HG03139 (cell line): Measurements from ENCODE around the gene SLC52A1.
"Not testable (repeated sequence)": the region's sequence is repeated elsewhere in the genome, so short reads cannot be mapped to it uniquely, and the experiment has no call there.

Source experiments
- ATAC-seq: cut with Tn5 transposase; IDR thresholded peaks from one replicate; pipeline ENCODE4 v1.9.1; 2021; ENCODE audit not compliant: unreplicated experiment

The SLC52A1 gene

DNA sequence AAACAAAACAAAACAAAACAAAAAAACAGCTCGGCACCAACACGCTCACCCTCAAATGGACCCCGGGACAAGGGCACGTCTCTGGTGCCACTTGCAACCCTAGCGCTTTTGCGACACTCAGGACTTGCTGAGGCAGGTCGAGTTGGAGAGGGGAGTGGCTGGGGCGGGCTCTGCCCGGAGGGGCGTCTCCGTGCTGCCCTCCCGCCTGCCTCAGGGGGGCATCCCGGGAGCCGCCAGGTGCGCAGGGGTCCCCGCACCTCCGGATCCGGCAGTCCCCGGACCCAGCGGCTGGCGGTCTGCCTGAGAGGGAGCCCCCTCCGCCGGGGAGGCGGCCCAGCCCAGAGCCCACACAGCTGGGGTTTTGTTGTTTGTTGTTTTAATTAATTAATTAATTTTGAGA, at the start of gene SLC52A1:
SLC52A1 (minus strand) TSS at position 112 of the 400 bp plus-strand sequence. CDS start 820 bp downstream, outside the sequence.
- no peak for ATAC-seq

DNA sequence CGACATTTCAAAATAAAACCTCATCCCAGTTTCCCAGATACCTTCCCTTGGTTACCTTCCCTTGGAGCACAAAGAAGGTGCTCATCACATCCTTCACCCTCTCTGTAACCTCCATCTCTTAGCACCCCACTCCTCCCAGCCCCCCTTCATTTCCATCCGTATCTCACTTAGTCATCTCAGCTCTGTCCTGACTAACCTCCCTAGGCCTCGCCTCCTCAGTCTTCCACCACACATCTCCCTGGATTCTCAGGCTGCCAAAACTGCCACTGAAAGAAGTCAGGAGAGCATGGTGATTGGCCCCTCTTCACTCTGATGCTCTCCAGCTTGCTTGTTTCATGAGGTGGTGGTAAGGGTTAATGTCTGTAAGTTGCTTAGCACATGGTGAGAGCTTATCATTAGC, 45.4 kb upstream of the SLC52A1 start:
- no peak for ATAC-seq

DNA sequence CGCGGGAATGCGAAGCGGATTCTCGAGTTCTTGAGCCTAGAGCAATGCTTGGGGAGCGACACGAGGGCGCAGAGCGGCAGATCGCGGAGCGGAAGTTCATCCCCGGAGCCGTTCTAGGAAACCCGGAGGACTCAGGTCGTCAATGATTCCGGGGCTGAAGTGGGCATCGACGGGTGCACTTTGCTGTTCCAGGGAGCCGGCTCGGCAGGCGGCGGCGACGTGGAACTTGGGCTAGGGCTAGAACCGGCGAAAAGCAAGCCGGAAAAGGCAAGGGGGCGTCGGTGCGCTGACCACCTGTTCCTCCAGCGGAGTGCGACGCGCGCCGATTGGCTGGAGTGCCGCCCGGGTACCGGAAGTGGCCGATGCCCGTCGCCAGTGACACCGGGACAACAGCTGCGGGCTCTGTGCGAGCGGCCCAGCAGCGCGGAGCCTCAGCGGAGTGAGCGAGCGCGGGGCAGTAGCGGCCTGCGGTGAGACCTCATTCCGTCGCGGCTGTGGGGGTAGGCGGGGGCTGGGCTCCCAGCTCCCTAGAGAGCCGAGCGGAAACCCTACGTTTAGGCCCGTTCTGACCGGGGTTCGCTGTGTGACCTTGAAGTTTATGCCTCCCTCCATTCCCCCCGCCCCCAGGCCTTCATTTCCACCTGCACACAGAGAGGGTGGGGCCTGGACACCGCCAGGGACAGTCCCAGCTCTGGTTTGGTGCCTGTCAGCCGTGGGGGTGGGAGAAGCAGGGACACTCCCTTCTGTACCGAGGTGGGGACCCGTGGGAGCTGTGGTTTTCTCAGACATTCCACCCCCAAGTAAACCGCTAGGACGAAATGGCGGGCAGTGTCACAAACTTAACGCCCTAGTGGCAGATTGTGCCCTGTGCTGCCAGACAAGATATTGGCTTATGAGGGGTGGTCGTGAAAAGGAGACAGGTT, 43.1 kb upstream of the SLC52A1 start, which contains the start of gene ZFP3:
ZFP3 (plus strand) TSS at position 362 of the 923 bp plus-strand sequence. CDS start 13,038 bp downstream, outside the sequence.
- ATAC-seq: peak; percentile 81

DNA sequence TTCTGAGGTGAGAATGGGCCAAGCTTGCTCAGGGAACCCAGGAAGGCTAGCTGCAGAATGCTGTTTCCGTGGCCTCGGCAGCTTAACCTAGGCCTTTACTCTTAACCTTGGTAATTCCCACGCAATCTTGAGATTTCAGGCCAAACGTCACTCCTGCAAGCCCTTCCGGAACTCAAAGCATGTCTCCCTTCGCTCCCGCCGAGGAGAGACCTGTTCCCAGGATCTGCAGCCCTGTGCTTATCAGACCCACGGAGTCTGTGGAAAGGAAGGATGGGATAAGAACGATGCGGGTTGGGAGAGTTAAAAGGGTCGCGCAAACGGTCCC, 42.5 kb upstream of the SLC52A1 start:
- ATAC-seq: no peak

DNA sequence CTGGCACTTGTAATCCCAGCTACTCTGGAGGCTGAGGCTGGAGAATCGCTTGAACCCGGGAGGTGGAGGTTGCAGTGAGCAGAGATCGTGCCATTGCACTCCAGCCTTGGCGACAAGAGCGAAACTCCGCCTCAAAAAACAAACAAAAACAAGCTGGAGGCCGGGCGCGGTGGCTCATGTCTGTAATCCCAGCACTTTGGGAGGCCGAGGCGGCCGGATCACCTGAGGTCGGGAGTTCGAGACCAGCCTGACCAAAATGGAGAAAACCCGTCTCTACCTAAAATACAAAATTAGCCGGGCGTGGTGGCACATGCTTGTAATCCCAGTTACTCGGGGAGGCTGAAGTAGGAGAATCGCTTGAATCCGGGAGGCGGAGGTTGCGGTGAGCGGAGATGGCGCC, 42.0 kb upstream of the SLC52A1 start:
- ATAC-seq: not testable (repeated sequence)

DNA sequence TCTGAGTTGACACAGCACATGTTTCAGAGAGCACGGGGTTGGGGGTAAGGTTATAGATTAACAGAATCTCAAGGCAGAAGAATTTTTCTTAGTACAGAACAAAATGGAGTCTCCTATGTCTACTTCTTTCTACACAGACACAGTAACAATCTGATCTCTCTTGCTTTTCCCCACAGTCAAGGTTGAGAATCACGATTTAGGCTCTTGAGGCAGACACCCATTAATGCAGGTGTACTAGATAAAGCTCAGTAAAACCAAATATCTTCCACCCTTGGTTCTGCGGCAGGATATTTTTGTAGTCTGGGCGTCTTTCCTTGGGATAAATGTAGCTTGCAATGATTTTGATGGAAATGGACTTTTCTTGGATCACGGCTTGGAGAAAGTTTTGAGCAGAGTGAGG, 40.2 kb upstream of the SLC52A1 start:
- ATAC-seq: not testable (repeated sequence)

DNA sequence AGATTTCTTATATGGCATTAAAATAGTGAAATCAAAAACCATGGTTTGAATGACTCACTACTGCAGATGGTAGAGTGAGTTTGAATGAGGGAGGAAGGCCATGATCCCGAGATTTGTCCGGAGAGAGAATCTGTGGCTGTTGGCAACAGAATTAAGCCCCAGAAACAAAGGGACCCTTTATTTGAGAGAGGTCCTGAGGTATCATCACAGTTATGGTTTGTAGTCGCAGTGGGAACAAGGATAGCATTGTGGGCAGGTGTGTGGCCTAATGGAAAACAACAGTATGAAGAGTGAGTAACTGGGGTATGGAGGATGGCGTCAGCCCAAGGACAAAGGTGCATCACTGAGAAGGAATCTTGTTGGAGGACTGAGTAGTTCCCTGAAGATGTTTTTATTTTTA, 34.5 kb upstream of the SLC52A1 start:
- ATAC-seq: no peak

DNA sequence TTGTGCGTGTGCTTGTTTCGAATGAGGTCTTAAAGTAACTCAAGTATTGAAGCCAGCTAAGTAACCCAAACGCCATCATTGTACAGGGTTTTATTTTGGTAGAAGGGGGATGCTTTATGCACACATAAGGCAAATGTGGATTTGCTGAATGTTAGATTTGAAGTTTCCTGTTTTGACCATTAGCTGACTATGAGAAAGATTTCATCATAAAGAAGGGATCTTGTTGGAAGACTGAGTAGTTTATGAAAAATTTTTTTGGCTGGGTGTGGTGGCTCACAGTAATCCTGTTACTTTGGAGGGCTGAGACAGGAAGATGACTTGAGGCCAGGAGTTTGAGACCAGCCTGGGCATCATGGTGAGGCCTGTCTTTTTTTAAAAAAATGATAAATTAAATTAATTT, 33.0 kb upstream of the SLC52A1 start:
- ATAC-seq: no peak

DNA sequence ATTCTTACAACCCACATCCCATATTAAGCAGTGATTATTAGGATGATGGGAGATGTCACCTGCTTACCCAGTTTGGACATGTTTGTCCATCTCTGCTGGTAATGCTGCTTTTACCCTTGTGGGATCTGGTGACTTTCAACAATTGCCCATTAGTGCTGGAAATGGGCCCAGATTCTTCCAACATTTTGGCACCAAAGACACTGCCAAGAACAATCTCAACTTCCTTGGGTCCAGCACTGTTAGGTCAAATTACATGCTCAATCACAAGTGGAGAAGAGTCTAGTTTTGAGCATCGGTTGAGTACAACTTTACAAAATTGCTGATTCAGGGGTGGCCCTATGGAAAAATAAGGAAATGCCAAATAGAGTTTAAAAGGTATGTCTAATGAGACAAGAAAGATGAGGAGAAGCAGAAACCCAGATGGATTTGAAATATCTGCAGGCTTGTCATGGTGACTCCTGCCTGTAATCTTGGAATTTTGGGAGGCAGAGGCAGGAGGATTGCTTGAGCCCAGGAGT, 30.1 kb upstream of the SLC52A1 start:
- no peak for ATAC-seq

DNA sequence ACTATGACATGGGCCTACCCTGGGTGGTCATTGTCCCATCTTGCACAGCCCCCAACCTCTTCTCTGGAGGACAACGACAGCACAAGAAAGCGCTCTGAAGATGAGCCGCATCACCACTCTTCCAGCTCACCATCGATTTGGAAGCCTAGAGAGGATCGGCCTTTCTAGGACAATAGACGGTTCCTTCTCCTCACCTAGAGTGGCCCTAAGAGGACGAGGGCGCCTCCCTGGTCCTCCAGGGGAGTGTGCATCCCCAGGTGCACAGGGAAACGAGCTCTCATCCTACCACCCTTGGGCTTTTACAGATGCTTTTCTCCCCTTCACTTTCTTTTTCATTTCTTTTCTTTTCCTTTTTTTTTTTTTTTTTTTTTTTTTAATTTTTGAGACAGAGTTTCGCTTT, 20.3 kb upstream of the SLC52A1 start:
- no peak for ATAC-seq

DNA sequence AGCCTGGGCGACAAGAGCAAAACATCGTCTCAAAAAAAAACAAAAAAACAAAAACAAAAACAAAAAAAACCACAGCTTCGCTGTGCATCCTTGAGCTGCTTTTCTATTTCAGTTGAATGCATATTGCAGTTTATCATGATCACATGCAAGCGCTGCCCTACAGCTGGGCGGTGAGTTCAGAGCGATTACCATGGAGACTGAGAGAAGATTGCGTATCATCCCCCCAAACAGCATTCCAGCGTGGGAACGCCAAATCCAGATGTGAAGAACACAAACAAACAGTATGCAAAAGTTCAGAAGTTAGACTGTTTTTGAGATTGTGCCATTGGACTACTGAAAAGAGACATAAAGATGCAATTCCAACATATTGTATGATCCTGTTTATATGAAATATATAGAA, 15.1 kb upstream of the SLC52A1 start:
- no peak for ATAC-seq

DNA sequence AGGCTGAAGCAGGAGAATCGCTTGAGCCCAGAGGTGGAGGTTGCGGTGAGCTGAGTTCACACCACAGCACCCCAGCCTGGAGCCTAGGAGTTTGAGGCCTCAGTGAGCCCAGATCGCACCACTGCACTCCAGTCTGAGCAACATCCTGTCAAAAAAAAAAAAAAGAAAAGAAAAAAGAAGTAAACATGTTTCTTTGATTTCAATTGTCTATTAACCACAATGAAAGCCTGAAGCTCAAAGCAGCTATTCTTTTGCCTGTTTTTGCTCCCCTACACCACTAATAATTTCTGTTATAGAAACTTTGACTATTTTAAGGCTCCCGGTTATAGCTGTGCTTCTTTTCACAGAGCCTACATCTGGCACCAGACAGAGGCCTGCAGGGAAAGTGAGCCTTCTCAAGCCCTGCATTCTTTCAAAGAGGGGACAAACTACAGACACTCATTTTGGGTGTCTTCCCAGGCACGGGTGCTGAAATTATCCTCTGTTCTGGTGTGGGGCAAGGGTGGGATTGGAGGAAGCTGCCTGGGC, 14.2 kb upstream of the SLC52A1 start:
- no peak for ATAC-seq

DNA sequence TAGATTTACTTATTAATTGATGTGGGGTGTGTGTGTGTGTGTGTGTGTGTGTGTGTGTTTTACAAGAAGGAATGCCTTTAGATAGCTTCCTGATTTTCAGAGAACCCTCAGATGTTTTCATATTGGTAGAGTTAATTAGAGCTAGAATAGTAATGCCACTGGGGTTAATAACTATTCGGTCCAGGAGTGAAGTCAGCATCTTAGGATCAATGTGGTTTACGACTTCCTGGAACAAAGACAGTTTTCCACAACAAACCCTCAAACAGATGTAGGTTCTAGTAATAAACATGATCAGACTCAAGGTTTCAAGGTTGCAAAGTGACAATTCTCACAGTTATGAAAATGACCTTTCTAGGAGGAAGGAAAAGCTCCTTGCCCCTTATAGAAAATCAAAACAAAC, 12.2 kb upstream of the SLC52A1 start:
- no peak for ATAC-seq

DNA sequence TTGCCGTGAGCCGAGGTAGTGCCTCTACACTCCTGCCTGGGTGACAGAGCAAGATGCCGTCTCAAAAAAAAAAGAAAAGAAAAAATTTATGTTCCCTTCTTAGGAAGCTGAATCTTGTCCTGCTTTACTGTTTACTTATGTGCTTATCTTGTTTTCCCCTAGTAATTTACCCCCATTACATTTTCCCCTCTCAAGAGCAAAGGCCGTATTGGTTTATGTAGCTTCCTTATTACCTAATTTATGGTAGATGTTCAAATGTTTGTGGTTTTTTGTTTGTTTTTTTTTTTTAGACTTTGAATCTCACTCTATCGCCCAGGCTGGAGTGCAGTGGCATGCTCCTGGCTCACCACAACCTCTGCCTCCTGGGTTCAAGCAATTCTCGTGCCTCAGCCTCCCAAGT, 10.3 kb upstream of the SLC52A1 start:
- ATAC-seq: no peak

DNA sequence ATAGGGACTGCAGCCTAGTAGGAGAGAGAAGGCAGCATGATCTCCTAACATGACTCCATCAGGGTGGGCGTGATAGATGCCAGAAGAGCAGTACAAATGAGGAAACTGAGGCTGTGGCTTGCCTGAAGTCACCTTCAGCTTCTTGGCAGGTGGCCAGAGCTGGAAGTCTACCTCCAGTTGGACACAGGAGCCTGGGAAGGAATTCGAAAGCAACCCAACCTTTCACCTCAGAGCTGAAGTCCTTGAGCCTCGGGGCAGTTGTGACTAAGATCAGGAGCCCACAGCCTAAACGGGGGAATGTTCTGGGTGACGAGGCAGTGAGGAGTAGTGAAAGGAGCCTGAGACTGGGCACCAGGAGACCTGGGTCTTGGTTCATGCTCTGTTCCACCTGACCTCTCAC, 9.4 kb upstream of the SLC52A1 start:
- no peak for ATAC-seq

DNA sequence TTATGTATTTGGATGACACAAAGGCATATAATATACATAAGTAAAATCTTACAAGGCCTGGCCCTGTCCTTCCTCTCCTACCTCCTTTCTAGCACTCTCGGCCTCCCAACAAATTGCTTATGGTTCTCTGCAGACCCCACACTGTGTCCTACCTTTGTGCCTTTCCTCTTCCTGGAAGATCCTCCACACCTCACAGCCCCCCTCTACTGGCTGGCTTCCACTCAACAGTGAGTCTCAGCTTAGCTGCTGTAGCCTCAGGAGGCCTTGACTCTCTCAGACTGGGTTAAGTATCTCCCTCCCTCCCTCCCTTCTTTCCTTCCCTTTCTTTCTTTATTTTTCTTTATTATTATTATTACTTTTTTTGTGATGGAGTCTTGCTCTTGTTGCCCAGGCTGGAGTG, 8.3 kb upstream of the SLC52A1 start:
- no peak for ATAC-seq

DNA sequence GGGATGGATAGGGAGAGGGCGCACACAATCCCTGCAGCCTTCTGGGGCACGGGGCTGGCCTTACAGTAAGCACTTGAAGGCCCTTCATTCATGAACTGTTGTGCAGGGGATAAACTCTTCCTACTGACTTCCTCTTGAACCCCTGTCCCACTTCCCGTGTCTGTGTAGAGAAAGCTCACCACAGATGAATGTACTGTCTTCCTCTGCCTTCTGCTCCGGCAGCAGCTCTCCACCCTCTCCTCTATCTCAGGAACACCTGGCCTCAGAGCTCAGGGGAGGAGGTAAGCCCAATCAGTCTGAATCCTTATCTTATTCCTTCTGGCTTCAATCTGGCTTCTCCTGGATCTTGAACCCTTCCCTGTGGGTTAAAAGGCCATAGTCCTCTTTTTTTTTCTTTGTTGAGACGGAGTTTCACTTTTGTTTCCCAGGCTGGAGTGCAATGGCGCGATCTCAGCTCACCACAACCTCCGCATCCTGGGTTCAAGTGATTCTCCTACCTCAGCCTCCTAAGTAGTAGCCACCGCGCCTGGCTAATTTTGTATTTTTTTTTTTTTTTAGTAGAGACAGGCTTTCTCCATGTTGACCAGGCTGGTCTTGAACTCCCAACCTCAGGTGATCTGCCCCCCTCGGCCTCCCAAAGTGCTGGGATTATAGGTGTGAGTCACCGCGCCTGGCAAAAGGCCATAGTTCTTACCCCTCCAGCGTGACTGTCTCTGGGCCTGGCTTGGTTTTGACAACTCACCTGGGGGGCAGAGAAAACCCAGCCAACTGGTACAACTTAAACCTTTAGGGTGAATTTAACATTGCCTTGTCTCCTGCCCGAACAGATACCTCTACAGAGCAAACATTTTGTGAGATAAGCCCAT, 7.2 kb upstream of the SLC52A1 start:
- ATAC-seq: no peak

DNA sequence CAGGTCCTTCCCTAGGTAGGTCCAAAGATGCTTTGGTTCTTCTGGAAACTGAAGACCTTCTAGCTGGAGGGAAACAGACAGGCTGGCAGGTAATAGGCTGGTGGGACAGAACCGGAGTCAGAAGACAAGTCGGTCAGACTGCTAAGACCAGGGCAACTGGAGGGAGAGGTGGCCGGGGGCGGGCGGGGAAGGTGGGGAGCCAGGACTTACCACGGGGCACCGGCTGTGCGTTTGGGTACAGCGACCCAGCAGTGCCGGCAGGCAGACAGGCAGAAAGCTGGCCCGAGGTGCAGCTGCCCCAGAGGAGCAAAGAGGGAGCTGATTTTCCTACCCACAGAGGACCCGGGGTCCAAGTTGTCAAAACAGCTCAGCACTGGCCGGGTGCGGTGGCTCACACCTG, 575 bp downstream of the SLC52A1 start:
- ATAC-seq: no peak

DNA sequence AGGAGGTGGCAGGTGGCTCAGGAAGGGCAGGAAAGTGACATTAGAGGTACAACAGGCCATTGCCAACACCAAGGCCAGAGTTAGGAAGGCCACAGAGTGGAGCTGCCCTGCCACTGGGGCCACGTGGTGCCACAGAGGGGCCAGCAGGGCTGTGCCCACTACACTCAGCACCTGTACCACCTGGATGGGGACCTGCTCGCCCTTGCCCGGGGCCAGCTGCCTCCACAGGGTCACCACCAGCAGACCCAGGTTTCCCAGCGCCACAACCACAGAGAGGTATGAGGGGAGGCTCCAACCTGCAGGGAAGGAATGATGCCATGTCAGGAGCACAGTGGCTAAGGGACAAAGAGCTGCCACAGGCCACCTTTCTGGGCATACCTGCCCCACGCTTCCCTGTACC, 1.2 kb downstream of the SLC52A1 start:
- no peak for ATAC-seq

DNA sequence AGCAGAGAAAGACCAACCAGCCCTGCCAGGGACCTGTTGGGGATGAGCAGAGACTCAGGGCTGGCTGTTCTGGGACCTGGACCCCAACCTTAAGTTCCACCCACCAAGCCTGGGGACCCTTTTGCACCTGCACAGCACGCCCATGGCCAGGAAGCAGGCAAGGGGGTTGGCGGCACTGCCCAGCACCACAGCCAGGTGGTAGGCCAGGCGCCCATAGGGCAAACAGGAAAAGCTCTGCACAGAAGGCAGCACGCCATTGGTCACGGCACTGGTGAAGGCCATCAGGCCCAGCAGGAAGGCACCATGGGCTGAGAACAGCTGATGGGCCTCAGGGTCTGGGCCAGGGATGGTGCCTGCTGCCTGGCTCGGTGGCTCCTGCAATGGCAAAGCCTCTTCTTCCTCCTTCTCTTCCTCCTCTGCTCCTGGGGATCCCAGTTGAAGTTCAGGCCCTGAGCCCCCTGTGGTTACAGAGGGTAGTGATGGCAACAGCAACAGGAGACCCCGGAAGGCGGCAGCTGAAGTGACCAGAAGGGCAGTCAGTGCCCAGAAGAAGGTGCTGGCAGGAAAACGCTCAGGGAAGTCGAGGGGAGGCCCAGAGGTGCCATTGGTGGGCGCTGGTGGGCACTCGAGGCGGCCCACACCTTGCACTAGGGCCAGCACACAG, 1.7 kb downstream of the SLC52A1 start:
- ATAC-seq: no peak

DNA sequence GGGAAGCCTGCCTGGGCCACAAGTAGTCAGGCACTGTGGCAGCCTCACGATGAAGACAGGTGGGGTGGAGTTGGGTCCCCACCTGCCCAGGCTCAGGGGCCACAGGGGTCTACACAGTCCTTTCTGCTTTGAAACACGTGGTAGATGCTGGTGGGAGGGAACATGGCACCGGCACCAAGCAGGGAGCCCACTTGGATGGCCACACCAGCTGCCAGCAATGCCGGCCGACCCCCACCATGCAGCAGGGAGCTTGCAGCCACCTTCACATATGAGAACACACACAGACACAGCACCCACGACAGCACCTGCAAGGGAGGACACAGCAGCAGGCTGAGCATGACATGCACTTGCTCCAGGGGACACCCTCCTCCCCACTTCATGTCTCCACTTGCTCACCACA, 2.4 kb downstream of the SLC52A1 start:
- no peak for ATAC-seq
